ENCODE results near the gene SHC4.

DNA sequence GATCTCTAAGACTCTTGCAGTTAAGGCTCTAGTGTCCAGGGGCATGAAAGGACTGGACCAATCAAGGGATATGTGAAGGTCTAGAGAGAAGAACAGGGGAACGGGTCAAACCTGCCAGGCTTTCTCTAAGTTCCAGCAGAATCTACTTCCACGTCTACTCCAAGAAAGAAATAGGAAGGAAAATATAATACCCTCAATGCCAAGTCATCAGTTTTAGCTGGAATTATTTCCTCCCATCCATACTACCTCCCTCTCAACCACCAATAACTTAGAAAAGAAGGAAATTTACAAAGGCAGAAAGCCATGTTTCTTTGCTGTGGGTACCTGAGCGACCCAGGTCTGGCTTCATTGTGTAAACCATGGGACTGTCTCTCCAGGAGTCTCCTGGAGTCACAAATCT is 7.8 kb downstream of the SHC4 start:
- no peak for TF ChIP-seq SP1 (IDR thresholded peaks at IDR 0.05; ENCODE audit: low read depth, low read length)
- TF ChIP-seq, protein P1, sequence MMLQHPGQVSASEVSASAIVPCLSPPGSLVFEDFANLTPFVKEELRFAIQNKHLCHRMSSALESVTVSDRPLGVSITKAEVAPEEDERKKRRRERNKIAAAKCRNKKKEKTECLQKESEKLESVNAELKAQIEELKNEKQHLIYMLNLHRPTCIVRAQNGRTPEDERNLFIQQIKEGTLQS (IDR thresholded peaks at IDR 0.05; ENCODE audit: insufficient read depth, low read depth, low read length): no peak
- TF ChIP-seq MAFK (IDR thresholded peaks at IDR 0.05; ENCODE audit: low read depth, low read length): no peak
- TF ChIP-seq POLR2A (IDR thresholded peaks at IDR 0.05; ENCODE audit: control extremely low read depth in 1 of 2, low read depth in 2 of 2, low read length in 2 of 2): no peak
